ENCODE data around the gene ANKRD33B.
"Not testable (repeated sequence)": the region's sequence is repeated elsewhere in the genome, so short reads cannot be mapped to it uniquely, and the experiment has no call there.

Gene ANKRD33B

GRCh38 chr5:10664180-10664769 lies 100.4 kb downstream of the ANKRD33B start:
- not testable (repeated sequence) for DNase-seq

GRCh38 chr5:10665799-10666198 lies 101.9 kb downstream of the ANKRD33B start:
- DNase-seq, result no peak

- DNase-seq, result no peak
These were observed 102.8 kb downstream of the ANKRD33B start for GRCh38 chr5:10666531-10667299.

- no peak for DNase-seq
These were observed 103.7 kb downstream of the ANKRD33B start for GRCh38 chr5:10667431-10668057.

DNA sequence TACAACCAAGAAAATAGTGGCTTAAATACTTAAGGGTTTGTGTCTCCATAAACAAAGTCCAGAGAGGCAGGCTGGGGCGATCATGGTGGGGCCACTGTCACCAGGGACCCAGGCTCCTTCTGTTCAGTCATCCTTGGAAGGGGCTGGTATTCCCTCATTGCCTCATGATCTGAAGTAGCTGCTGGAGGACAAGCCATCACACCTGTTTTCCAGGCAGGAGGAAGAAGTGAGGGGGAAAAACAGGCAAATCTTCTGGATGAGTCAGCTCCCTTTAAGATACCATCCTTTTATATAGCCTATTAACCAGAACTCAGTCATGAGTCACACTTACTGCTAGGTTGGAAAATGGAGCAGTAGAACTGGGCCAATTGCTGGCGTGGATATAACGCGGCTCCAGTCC lies 104.8 kb downstream of the ANKRD33B start:
- DNase-seq, result no peak

DNA sequence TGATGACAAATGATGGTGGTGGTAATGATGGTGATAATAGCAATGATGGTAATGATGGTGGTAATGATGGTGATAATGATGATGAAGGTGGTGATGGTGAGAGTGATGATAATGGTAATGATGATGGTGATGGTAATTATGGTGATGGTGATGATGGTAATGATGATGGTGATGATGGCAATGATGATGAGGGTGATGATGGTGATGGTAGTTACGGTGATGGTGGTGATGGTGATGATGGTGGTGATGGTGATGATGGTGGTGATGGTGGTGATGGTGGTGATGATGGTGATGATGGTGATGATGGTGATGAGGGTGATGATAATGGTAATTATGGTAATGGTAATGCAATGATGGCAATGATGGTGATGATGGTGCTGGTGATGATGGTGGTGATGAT lies 106.1 kb downstream of the ANKRD33B start:
- DNase-seq, result no peak

GRCh38 chr5:10671041-10672008 lies 107.5 kb downstream of the ANKRD33B start:
- DNase-seq, result no peak

DNA sequence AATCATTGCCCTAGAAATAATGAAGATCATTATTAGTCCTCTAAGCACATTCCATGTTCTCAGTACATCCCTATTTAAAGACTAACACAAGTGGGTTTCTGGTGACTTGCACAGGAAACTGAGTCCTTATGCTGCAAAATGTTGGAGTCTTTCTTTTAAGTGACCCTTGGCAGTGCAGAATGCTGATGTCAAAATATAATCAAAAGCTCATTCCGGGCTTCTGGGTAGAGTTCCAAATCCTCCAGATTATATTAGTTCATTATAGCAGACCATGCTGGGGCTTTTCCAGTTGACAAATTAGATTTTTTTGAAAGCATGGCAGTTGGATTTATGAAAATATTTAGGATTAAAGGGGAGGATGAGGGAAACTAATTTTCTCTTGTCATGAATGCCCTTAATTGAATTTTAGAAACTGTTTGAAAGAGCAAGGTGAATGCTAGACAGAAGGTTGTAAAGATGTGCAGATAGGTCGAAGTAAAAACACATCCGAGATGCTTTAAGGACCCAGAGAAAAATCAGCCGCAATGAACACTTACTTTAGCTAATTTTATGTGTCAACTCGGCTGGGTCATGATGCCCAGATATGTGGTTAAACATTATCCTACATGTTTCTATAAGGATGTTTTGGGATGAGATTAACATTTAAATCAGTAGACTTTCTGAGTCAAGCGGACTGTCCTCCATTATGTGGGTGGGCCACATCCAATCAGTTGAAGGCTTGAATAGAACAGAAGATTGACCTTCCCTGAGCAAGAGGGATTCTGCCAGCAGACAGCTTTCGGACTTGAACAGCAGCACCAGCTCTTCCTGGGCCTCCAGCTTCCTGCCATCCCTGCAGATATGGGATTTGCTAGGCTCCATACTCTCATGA lies 108.5 kb downstream of the ANKRD33B start:
- no peak for DNase-seq

DNA sequence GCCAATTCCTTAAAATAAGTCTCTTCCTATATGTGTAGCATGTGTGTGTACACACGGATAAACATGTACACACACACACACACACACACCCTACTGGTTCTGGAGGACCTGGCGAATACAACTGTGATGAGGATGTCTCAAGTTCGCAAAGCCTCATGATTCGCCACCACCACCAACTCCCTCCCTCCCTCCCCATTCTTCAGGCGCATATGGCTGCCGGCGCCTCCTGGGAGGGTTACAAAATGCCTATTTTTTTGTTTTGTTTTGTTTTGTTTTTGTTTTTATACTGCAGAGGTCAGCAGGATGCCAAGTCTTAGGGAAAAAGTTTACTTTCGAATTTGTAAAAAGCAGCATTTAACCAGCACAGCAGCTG lies 109.1 kb downstream of the ANKRD33B start:
- DNase-seq, result no peak

GRCh38 chr5:10673407-10673806 lies 109.5 kb downstream of the ANKRD33B start:
- no peak for DNase-seq

GRCh38 chr5:10674096-10674495 lies 110.2 kb downstream of the ANKRD33B start:
- no peak for DNase-seq

- DNase-seq, result no peak
These were observed 110.7 kb downstream of the ANKRD33B start for GRCh38 chr5:10674582-10674981.

- DNase-seq, result no peak
These were observed 111.4 kb downstream of the ANKRD33B start for GRCh38 chr5:10675177-10675700.

DNA sequence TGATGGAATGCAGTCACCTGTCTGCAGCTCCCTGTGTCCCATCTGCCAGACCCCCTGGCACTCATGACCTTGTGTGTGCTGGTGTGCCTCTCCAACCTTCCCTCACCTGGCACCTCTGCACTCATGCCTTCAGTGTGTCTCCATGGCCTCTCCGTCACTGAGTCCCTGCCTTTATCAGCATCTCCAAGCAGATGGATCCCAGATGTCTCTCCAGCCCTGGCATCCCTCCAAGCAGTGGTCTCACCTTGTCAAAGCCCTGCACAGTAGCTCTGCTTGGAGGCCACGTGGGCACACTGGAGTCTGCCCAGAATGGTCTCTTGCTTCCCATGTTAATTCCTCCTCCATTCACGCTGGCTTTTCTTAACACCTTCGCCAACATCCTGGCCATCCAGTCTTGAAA lies 112.4 kb downstream of the ANKRD33B start:
- no peak for DNase-seq

DNA sequence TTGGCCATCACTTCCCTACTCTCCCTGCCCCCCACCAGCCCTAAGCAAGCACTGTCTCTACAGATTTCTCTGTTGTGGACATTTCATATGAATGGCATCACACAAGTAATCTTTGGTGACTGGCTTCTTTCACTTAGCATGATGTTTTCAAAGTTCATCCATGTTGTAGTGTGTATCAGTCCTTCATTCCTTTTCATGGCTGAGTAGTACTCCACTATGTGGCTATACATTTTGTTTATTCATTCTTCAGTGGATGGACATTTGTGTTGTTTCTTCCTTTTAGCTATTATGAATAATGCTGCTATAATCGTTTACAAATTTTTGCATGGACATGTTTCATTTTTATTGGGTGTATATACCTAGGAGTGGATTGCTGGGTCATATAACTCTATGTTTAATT lies 113.1 kb downstream of the ANKRD33B start:
- DNase-seq, result no peak

DNA sequence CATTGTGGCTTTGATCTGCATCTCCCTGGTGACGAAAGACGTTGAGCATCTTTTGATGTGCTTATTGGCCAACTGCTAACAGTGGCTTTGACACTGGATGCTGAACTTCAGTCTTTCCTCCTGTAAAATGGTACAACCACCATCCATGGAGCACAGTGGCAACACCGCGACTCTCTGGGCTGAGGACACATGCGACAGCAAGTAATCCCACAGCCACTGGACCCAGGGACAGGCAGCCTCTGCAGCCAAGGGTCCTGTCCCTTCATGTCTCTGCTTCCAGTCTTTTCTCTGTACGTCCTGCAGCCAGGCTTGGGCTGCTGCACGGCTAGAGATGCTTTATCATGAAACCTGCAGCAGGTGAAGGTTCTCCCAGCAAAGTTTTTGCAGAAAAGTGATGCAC lies 113.7 kb downstream of the ANKRD33B start:
- no peak for DNase-seq

- no peak for DNase-seq
These were observed 114.4 kb downstream of the ANKRD33B start for GRCh38 chr5:10678244-10678643.

GRCh38 chr5:10679336-10679988 lies 115.6 kb downstream of the ANKRD33B start:
- no peak for DNase-seq

DNA sequence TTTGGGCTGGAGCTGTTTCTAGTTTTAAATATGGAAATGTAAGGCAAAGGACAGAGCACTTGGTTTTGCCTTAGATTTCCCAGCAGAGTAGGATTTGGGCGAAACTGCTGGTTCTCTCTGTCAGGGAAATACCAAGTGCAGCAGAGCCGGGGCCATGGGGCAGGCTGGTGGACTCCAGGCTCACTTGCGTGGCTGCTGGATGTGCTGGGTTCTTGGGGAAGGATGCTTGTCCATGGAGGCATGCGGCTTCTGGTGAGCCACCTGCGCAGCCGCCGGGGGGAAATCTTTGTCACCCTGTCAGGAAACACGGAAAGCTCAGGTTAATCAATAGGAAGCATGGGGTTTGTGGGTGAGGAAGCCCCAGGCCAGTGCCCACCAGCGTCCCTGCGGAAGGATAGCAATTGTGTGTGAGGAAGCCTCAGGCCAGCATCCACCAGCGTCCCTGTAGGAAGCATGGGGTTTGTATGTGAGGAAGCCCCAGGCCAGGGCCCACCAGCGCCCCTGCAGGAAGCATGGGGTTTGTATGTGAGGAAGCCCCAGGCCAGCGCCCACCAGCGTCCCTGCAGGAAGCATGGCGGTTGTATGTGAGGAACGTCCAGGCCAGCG lies 117.1 kb downstream of the ANKRD33B start:
- no peak for DNase-seq

DNA sequence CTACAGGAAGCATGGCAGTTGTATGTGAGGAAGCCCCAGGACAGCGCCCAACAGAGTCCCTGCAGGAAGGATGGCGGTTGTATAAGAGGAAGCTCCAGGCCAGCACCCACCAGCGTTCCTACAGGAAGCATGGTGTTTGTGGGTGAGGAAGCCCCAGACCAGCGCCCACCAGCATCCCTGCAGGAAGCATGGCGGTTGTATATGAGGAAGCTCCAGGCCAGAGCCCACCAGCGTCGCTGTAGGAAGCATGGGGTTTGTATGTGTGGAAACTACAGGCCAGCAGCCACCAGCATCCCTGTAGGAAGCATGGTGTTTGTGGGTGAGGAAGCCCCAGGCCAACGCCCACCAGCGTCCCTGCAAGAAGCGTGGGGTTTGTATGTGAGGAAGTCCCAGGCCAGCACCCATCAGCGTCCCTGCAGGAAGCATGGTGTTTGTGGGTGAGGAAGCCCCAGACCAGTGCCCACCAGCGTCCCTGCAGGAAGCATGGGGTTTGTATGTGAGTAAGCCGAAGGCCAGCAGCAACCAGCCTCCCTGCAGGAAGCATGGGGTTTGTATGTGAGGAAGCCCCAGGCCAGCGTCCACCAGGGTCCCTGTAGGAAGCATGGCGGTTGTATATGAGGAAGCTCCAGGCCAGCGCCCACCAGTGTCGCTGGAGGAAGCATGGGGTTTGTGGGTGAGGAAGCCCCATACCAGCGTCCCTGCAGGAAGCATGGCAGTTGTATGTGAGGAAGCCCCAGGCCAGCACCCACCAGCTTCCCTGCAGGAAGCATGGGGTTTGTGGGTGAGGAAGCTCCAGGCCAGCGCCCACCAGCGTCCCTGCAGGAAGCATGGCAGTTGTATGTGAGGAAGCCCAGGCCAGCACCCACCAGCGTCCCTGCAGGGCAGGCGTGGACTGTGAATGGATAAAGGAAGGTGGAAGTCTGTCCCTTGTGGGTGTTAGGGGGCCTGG lies 118.1 kb downstream of the ANKRD33B start:
- no peak for DNase-seq
